ENCODE measurements around the gene NALCN. TPM values are rescaled to one million over a fixed set of nuclear protein-coding genes. Genes with fewer than 3 reads are reported as not detected.

The NALCN gene
- total and polyA plus RNA-seq, 2 donors (not counting 1 experiment from before 2014, with no cell fraction given): not detected

DNA sequence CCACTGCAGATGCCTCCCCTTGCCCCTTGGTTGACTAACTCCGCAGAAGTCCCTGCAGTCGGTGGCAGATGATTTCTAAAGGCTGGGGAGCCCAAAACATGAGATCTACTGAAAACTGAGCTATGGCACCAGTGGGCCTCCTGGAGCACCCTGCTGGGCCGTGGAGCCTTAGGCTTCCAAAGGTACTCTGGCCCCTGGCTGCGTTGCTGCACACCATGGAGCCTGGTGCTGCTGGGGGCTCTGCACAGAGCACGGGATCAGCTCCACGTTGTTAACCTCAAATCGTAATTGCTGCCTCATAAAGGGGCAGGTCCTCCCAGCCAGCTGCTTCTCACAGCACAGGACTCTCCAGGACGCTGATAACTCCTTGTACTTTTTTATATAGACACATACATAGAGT lies 357.5 kb downstream of the NALCN start:
- no peak for DNase-seq
- H3K4me1 Mint-ChIP-seq: peaks cover 1% of the 10 kb centered on the region
- Histone ChIP-seq H3K4me2 (replicated peaks; ENCODE audit: low read depth, low read length, poor library complexity, severe bottlenecking) (no peak overlapping the region), H3K9me3 (ENCODE audit: control extremely low read depth in 1 of 3, control insufficient read depth in 2 of 3, insufficient read depth in 1 of 3, low read length in 2 of 3) (peaks cover 0 to 8% (median 0%) of the 10 kb centered on the region in 3 donors), H3K36me3 (replicated peaks in 1 of 2; ENCODE audit: control extremely low read depth in 1 of 2, control insufficient read depth in 1 of 2, extremely low read depth in 1 of 2, insufficient read depth in 2 of 2, low read length in 1 of 2) (no peaks in the 10 kb centered on the region), H2AFZ (ENCODE audit: insufficient read depth, low read depth, low read length, poor library complexity, severe bottlenecking) (no peak overlapping the region), H3K4me3 (ENCODE audit: control extremely low read depth in 1 of 5, extremely low read depth in 1 of 5, insufficient read depth in 1 of 5, low read depth in 2 of 5, low read length in 4 of 5) (no peak overlapping the region), H4K20me1 (ENCODE audit: control insufficient read depth, insufficient read depth, low read length, poor library complexity, severe bottlenecking) (no peaks in the 10 kb centered on the region), H3K79me2 (ENCODE audit: control insufficient read depth, insufficient read depth, low read length) (no peaks in the 10 kb centered on the region), H3K9ac (ENCODE audit: low read length) (no peak overlapping the region), H3K4me1 (ENCODE audit: control insufficient read depth in 2 of 2, insufficient read depth in 2 of 2, low read length in 2 of 2) (no peaks in the 10 kb centered on the region), H3K27ac (ENCODE audit: low read length in 2 of 2) (no peak overlapping the region), H3K27me3 (replicated peaks in 1 of 4; ENCODE audit: control extremely low read depth in 1 of 4, control insufficient read depth in 3 of 4, insufficient read depth in 4 of 4, low read length in 3 of 4) (no peaks in the 10 kb centered on the region)
- H3K4me3 Mint-ChIP-seq: no peak overlapping the region
- CTCF ChIA-PET: no interaction called here
- peaks cover 8% of the 10 kb centered on the region for H3K27me3 Mint-ChIP-seq
- intact Hi-C loops (cut with micrococcal nuclease): no loop called here
- 79% methylated on average over 6 of the region's 8 CpGs for WGBS (ENCODE audit: insufficient coverage)
- no peak for ATAC-seq (ENCODE audit: low read depth)
- no peak for TF ChIP-seq EZH2 (IDR thresholded peaks at IDR 0.05; ENCODE audit: borderline replicate concordance, insufficient read depth, low read depth, low read length, poor library complexity, severe bottlenecking)
- TF ChIP-seq, protein P1, sequence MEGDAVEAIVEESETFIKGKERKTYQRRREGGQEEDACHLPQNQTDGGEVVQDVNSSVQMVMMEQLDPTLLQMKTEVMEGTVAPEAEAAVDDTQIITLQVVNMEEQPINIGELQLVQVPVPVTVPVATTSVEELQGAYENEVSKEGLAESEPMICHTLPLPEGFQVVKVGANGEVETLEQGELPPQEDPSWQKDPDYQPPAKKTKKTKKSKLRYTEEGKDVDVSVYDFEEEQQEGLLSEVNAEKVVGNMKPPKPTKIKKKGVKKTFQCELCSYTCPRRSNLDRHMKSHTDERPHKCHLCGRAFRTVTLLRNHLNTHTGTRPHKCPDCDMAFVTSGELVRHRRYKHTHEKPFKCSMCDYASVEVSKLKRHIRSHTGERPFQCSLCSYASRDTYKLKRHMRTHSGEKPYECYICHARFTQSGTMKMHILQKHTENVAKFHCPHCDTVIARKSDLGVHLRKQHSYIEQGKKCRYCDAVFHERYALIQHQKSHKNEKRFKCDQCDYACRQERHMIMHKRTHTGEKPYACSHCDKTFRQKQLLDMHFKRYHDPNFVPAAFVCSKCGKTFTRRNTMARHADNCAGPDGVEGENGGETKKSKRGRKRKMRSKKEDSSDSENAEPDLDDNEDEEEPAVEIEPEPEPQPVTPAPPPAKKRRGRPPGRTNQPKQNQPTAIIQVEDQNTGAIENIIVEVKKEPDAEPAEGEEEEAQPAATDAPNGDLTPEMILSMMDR (IDR thresholded peaks at IDR 0.05): no peak
- H3K27ac Mint-ChIP-seq: no peak overlapping the region
- H3K9me3 Mint-ChIP-seq (ENCODE audit: insufficient read depth): no peaks in the 10 kb centered on the region
- POLR2A ChIA-PET: no interaction called here

DNA sequence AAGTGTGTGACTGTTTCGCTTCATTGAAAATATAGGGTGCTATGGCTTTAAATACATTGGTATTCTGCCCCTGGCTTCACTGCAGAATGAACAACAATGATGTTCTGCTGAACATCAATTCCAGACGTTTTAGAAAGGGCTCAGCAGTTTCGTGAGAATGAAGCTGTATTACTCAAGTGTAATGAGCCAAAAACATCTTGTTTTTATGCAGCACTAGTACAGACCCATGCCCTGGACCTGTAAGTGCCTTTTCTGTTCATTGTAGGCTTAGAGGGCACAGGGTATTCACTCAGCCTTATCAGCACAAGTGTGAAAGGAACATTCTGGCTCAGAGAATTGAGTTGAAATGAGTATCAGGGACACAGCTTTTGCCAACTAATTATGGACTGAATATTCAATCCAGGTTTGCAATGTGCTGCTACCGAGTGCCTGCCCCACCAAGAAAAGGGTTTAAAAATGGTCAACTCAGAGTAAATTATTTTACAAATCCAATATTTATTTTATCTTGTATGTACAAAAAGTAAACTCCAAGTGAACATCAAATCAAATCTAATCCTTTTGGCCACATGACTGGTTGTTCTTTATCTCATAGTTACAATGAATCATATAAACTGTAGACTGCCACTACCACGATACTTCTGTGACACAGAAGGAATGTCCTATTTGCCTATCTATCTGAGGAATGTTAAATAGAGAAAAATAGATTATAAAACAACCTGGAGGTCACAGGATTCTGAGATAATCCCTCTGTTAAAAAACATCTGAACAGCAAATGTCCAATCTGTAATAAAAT lies 362.8 kb downstream of the NALCN start:
- H3K9me3 Mint-ChIP-seq (ENCODE audit: insufficient read depth): no peaks in the 10 kb centered on the region
- no peaks in the 10 kb centered on the region for H3K9me3 ChIP-seq (ENCODE audit: control extremely low read depth in 1 of 3, control insufficient read depth in 2 of 3, insufficient read depth in 1 of 3, low read length in 2 of 3)
- H2AFZ ChIP-seq (ENCODE audit: insufficient read depth, low read depth, low read length, poor library complexity, severe bottlenecking): no peak overlapping the region
- 68% methylated on average over 3 of the region's 5 CpGs for WGBS (ENCODE audit: insufficient coverage)
- no peaks in the 10 kb centered on the region for H3K4me1 ChIP-seq (ENCODE audit: control insufficient read depth in 2 of 2, insufficient read depth in 2 of 2, low read length in 2 of 2)
- H3K36me3 ChIP-seq (replicated peaks in 1 of 2; ENCODE audit: control extremely low read depth in 1 of 2, control insufficient read depth in 1 of 2, extremely low read depth in 1 of 2, insufficient read depth in 2 of 2, low read length in 1 of 2): no peaks in the 10 kb centered on the region
- no peak overlapping the region for H3K9ac ChIP-seq (ENCODE audit: low read length)
- no peaks in the 10 kb centered on the region for H3K27me3 ChIP-seq (replicated peaks in 1 of 4; ENCODE audit: control extremely low read depth in 1 of 4, control insufficient read depth in 3 of 4, insufficient read depth in 4 of 4, low read length in 3 of 4)
- H3K4me3 Mint-ChIP-seq: no peak overlapping the region
- H3K27me3 Mint-ChIP-seq: peaks cover 8% of the 10 kb centered on the region
- ATAC-seq (ENCODE audit: low read depth): no peak
- no peak overlapping the region for H3K27ac ChIP-seq (ENCODE audit: low read length in 2 of 2)
- TF ChIP-seq, protein P1 (IDR thresholded peaks at IDR 0.05): no peak
- TF ChIP-seq EZH2 (IDR thresholded peaks at IDR 0.05; ENCODE audit: borderline replicate concordance, insufficient read depth, low read depth, low read length, poor library complexity, severe bottlenecking): no peak
- POLR2A ChIA-PET: no interaction called here
- intact Hi-C loops (cut with micrococcal nuclease): no loop called here
- H3K4me1 Mint-ChIP-seq: peaks cover 1% of the 10 kb centered on the region
- H4K20me1 ChIP-seq (ENCODE audit: control insufficient read depth, insufficient read depth, low read length, poor library complexity, severe bottlenecking): no peaks in the 10 kb centered on the region
- no peak overlapping the region for H3K27ac Mint-ChIP-seq
- no peak overlapping the region for H3K4me2 ChIP-seq (replicated peaks; ENCODE audit: low read depth, low read length, poor library complexity, severe bottlenecking)
- no peak for DNase-seq
- H3K79me2 ChIP-seq (ENCODE audit: control insufficient read depth, insufficient read depth, low read length): no peaks in the 10 kb centered on the region
- no peak overlapping the region for H3K4me3 ChIP-seq (ENCODE audit: control extremely low read depth in 1 of 5, extremely low read depth in 1 of 5, insufficient read depth in 1 of 5, low read depth in 2 of 5, low read length in 4 of 5)
- CTCF ChIA-PET: no interaction called here

Data from B cell (primary cell).